Measurements from ENCODE around the gene GPR39. TPM values are rescaled to one million over a fixed set of nuclear protein-coding genes. Genes with fewer than 3 reads are reported as not detected.

The GPR39 gene
- total and polyA plus RNA-seq, 12 donors, result 0.10 to 0.28 (median 0.17) TPM; not detected in 7

DNA sequence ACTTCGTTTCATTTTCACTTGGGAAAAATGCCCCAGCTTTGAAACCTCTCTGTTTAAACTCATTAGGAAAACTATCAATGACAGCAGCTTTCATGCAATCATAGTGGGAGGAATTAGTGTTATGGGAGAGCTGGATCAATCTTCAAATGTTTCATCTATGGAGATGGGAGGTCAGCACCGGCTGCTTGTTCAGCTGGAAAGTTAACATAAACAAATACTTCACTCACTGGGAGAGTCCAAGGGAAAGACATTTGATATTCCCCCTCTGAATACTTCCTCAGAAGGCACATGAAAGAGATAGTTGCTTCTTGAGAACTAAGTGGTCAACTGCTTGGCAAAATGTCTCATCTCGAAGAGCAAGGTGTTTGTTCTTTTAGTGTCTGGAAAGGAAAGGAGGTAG is 246.1 kb downstream of the GPR39 start:
- 34 to 51% (median 44%) methylated on average over 3 of the region's 3 CpGs for WGBS, 4 donors
- Histone ChIP-seq H3K27ac (no peak overlapping the region), H3K9me3 (replicated peaks in 1 of 3) (no peaks in the 10 kb centered on the region), H3K36me3 (replicated peaks in 1 of 2) (no peaks in the 10 kb centered on the region), H3K27me3 (no peaks in the 10 kb centered on the region), H3K4me1 (replicated peaks in 1 of 2) (no peaks in the 10 kb centered on the region), H3K4me3 (no peak overlapping the region)
- TF ChIP-seq POLR2A (IDR thresholded peaks at IDR 0.05), result no peak
- TF ChIP-seq CTCF (IDR thresholded peaks at IDR 0.05), result no peak
- DNase-seq, result no peak
- intact Hi-C loops (cut with DNase I), result no loop called here

DNA sequence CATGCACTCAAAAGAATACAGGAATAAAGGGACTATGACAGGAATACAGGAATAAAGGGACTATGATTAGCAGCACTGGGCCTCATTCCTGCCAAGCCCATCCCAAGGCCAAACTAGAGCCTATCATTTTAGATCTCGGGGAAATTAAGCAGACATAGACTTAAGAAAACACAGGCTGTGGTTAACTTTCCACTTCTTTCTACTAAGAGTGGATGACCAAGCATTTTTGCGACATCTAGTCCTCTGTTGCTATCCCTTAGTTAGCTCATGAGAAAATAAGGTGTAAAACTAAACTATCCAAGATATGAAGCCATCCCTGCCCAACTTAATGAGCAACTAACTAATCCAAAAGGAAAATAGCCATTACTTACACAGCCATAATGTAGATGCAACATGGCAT is 247.5 kb downstream of the GPR39 start:
- 54 to 68% (median 65%) methylated on average over 2 of the region's 2 CpGs for WGBS, 4 donors
- Histone ChIP-seq H3K36me3 (replicated peaks in 1 of 2) (no peaks in the 10 kb centered on the region), H3K4me3 (no peak overlapping the region), H3K27ac (no peak overlapping the region), H3K9me3 (replicated peaks in 1 of 3) (no peaks in the 10 kb centered on the region), H3K4me1 (replicated peaks in 1 of 2) (no peaks in the 10 kb centered on the region), H3K27me3 (peaks cover 10% of the 10 kb centered on the region)
- intact Hi-C loops (cut with DNase I), result no loop called here
- TF ChIP-seq CTCF (IDR thresholded peaks at IDR 0.05) (no peak), POLR2A (IDR thresholded peaks at IDR 0.05) (no peak)
- DNase-seq, result no peak

DNA sequence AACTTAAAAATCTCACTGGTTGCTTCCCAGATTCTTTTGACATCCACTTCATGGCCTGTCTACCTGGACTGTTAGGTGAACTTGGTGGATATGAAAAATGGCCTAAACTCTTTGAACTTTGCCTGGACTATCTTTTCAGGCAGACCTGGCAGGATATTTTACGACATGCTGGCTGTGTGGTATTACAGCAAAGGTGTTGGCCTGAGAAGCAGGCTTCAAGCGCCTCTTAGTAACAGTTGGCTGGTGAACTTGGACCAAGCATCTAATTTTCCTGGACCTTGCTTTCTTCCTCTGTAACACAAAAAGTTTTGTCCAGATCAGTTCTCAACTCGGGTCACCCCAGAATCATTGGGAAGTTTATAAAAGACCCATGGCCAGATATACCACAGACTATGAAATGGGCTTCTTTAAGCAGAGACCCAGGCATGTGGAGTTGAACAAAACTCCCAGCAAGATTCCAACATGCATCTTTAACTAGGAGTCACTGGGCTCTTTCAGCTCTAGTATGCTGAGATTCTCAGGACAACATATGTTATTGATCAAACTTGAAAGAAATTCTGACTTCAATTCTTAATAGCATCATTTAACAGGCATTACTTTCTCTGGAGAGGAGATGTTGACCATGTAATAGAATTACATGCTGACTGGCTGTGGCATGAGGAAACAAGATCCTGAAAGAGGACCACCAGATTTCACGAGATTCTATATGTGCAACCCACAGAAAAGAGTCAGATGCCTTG is 249.0 kb downstream of the GPR39 start:
- no peaks in the 10 kb centered on the region for H3K9me3 ChIP-seq (replicated peaks in 1 of 3)
- H3K27ac ChIP-seq, result no peak overlapping the region
- 80 to 84% (median 82%) methylated on average over 4 of the region's 4 CpGs for WGBS, 4 donors
- H3K4me1 ChIP-seq (replicated peaks in 1 of 2), result peaks cover 10 to 12% of the 10 kb centered on the region in 2 donors
- peaks cover 24% of the 10 kb centered on the region for H3K27me3 ChIP-seq
- H3K36me3 ChIP-seq (replicated peaks in 1 of 2), result no peaks in the 10 kb centered on the region
- no peak overlapping the region for H3K4me3 ChIP-seq
- DNase-seq, result no peak
- intact Hi-C loops (cut with DNase I), result no loop called here
- no peak for TF ChIP-seq CTCF (IDR thresholded peaks at IDR 0.05)
- TF ChIP-seq POLR2A (IDR thresholded peaks at IDR 0.05), result no peak

DNA sequence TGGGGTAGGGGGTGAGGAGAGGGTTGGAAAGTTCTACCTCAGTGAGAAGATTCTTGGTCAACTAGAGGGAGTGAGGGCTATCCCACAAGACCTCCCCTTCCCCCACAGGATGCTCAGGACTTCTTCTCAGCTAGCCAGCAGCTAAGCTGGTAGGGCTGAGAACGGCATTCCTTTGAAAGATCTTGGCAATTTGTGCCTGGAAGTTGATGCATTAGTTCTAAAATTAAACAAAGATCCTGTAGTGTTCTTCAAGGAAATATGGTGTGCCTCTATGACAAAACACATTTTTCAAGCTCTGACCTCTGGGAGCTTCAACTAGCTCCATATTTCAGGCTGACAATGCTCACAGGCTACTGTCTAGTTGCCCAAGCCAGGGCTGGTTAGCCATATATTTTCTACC is 251.1 kb downstream of the GPR39 start:
- Histone ChIP-seq H3K36me3 (replicated peaks in 1 of 2) (no peaks in the 10 kb centered on the region), H3K4me3 (no peak overlapping the region), H3K4me1 (replicated peaks in 1 of 2) (peaks cover 19 to 20% of the 10 kb centered on the region in 2 donors), H3K9me3 (replicated peaks in 1 of 3) (peaks cover 0 to 4% (median 0%) of the 10 kb centered on the region in 3 donors), H3K27ac (no peak overlapping the region), H3K27me3 (peaks cover 30% of the 10 kb centered on the region)
- WGBS, 4 donors, result 33 to 38% (median 35%) methylated on average over 1 of the region's 1 CpG
- no peak for TF ChIP-seq CTCF (IDR thresholded peaks at IDR 0.05)
- no peak for TF ChIP-seq POLR2A (IDR thresholded peaks at IDR 0.05)
- no peak for DNase-seq
- intact Hi-C loops (cut with DNase I), result no loop called here

Measured in adrenal gland (tissue), 12 donors.